KMS-11 (cell line): ENCODE measurements around the gene DBN1.
A peak's percentile ranks its signal among the peaks of the same experiment; 100 is the strongest.

Experiments
- H2AFZ ChIP-seq: fragments of 200-600 bp; sonication (generic); 2 replicates; pipeline ENCODE4 v1.6.1; 2016; ENCODE audit warnings: antibody characterized with exemption, mixed run types, low read depth
- H3K27ac ChIP-seq: fragments of 200-600 bp; sonication (generic); 2 replicates; pipeline ENCODE4 v1.6.1; 2016; ENCODE audit warnings: mild to moderate bottlenecking, mixed run types
- H3K27me3 ChIP-seq: fragments of 200-600 bp; sonication (generic); 2 replicates; pipeline ENCODE4 v1.6.1; 2017; ENCODE audit warnings: mild to moderate bottlenecking, low read depth, mixed run types, moderate library complexity; ENCODE audit not compliant: insufficient read depth
- H3K36me3 ChIP-seq: fragments of 200-600 bp; sonication (generic); 2 replicates; pipeline ENCODE4 v1.6.1; 2017; ENCODE audit warnings: mild to moderate bottlenecking, mixed run types; ENCODE audit not compliant: insufficient read depth
- H3K4me1 ChIP-seq: fragments of 200-600 bp; sonication (generic); 2 replicates; pipeline ENCODE4 v1.6.1; 2016; ENCODE audit warnings: mild to moderate bottlenecking, low read depth, mixed run types; ENCODE audit not compliant: poor library complexity, severe bottlenecking
- H3K4me2 ChIP-seq: fragments of 200-600 bp; sonication (generic); 2 replicates; pipeline ENCODE4 v1.7.0; 2016; ENCODE audit warnings: mild to moderate bottlenecking, mixed run types
- H3K4me3 ChIP-seq: fragments of 200-600 bp; sonication (generic); IDR thresholded peaks from 2 replicates; pipeline ENCODE4 v1.6.1; 2017; ENCODE audit warnings: low read depth, low read length, mixed read lengths; ENCODE audit not compliant: insufficient read depth
- H3K79me2 ChIP-seq: fragments of 200-600 bp; sonication (generic); 2 replicates; pipeline ENCODE4 v1.6.1; 2016; ENCODE audit warnings: low read depth, mixed run types; ENCODE audit not compliant: insufficient read depth
- H3K9ac ChIP-seq: fragments of 200-600 bp; sonication (generic); 2 replicates; pipeline ENCODE4 v1.6.1; 2016; ENCODE audit warnings: mild to moderate bottlenecking, mixed run types
- H4K20me1 ChIP-seq: fragments of 200-600 bp; sonication (generic); 2 replicates; pipeline ENCODE4 v1.6.1; 2016; ENCODE audit warnings: mild to moderate bottlenecking, mixed run types; ENCODE audit not compliant: insufficient read depth
- TF ChIP-seq, protein P1 (sequence below): fragments of 200-600 bp; sonication (generic); conservative IDR thresholded peaks from 2 replicates; pipeline ENCODE4 v1.6.1; 2017; ENCODE audit warnings: low read depth, mild to moderate bottlenecking, antibody characterized with exemption, low read length, moderate library complexity, mixed read lengths

DBN1 gene

DNA sequence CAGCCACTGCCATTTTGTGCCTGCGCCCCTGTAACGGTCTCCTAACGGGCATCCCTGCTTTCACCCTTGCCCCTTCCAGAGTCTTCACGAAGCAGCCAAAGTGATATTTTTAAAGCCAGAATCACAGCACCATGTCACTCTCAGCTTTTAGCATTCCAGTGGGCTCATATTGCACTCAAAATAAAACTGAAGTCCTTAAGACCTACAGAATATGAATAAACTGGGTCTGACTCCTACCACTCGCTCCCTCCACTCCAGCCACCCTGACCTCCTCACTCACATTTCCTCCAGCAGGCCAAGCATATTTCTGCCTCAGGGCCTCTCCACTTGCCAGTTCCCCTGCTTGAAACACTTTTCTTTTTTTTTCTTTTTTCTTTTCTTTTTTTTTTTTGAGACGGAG is 26.4 kb upstream of the DBN1 start:
- H3K27ac ChIP-seq: no peak overlapping the region
- TF ChIP-seq, protein P1, sequence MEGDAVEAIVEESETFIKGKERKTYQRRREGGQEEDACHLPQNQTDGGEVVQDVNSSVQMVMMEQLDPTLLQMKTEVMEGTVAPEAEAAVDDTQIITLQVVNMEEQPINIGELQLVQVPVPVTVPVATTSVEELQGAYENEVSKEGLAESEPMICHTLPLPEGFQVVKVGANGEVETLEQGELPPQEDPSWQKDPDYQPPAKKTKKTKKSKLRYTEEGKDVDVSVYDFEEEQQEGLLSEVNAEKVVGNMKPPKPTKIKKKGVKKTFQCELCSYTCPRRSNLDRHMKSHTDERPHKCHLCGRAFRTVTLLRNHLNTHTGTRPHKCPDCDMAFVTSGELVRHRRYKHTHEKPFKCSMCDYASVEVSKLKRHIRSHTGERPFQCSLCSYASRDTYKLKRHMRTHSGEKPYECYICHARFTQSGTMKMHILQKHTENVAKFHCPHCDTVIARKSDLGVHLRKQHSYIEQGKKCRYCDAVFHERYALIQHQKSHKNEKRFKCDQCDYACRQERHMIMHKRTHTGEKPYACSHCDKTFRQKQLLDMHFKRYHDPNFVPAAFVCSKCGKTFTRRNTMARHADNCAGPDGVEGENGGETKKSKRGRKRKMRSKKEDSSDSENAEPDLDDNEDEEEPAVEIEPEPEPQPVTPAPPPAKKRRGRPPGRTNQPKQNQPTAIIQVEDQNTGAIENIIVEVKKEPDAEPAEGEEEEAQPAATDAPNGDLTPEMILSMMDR: no peak
- H3K4me3 ChIP-seq: no peak overlapping the region
- no peaks in the 10 kb centered on the region for H3K27me3 ChIP-seq
- no peaks in the 10 kb centered on the region for H3K36me3 ChIP-seq
- no peak overlapping the region for H3K9ac ChIP-seq
- H4K20me1 ChIP-seq: no peaks in the 10 kb centered on the region
- no peak overlapping the region for H3K4me2 ChIP-seq
- H3K4me1 ChIP-seq: peaks cover 3% of the 10 kb centered on the region
- no peak overlapping the region for H2AFZ ChIP-seq
- no peaks in the 10 kb centered on the region for H3K79me2 ChIP-seq

DNA sequence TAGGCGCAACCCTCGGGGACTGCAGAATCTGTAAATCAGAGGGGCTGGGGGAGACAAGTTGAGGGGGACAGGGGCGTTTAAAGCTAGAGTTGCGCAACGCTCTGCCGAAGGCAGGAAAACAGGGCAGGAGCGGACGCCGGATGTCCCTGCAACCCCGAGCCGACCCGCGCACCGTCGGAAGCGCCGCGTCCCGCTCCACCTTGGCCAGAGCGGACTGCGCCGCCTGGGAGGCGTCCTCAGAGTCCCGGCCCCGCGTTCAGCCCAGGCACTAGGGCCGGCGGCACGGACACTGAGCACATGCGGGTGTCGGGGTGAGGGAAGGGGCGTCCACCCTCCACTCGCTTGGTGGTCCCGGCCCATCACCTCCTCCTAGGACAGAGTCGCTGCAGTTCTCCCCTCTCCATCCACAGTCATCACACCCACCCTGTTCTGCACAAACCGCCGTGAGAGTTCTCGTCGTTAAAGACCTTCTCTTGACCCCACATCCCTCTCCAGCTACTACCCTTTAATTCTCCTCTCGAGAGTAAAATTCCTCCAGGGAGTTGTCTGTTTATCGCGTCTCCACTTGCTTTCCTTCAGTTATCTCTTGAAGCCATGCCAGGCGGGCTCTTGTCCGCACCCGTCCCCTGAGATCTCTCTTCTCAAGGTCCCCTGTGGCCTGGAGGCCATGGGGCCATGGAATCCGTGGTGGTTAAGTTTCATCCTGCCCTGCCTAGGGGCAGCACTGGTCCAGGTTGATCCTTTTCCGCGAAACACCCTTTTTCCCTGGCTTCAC is 24.8 kb upstream of the DBN1 start:
- Histone ChIP-seq H3K27ac (no peak overlapping the region), H3K9ac (no peak overlapping the region)

DNA sequence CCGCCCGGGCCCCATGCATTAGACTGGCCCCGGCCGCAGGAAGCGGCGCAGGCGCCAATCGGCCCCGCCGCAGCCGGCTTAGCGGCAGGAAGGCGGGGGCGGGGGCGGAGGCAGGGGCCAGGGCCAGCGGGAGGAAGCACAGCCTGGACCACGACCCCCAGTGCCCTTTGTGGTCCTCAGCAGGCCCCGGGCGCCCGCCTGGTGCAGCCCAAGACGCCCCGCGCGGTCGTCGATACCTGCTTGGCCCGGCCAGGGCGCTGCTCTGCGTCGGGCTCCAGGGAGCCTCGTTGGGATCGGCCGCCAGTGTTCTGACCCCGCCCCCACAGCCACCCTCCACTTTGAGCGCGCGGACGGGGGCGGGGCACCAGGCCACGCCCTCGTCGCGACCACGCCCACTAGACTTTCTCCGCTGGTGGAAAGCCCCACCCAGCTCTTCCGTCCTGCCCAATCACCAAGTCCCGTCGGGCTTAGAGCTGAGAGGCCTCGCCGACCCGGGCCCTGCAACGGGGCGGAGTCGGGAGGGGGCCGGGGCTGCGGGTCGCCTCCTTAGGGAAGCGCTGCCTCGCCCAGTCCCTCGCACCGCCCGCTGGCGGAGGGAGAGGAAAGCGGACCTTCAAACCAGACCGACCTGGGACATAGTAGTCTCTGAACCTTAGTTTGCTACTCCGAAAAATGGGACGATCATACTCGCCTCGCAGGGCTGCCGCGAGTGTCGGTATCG is 24.0 kb upstream of the DBN1 start, which contains the start of gene PDLIM7:
Gene PDLIM7 (minus strand): TSS at position 313 of the 721 bp plus-strand sequence. CDS start 1,092 bp downstream, outside the sequence.
- Histone ChIP-seq H3K79me2 (no peaks in the 10 kb centered on the region), H4K20me1 (no peaks in the 10 kb centered on the region), H2AFZ (peak within 1 kb of the TSS; percentile 47), H3K36me3 (no peaks in the 10 kb centered on the region), H3K9ac (no peak within 1 kb of the TSS; the same call in 1 of the 2 replicates), H3K4me2 (peak within 1 kb of the TSS; percentile 46), H3K4me3 (no peak within 1 kb of the TSS), H3K27ac (no peak within 1 kb of the TSS), H3K27me3 (no peaks in the 10 kb centered on the region), H3K4me1 (peaks cover 3% of the 10 kb centered on the region)
- TF ChIP-seq, protein P1: no peak

More for the DNA sequence above, 24.8 kb upstream of the DBN1 start:
- H3K4me2 ChIP-seq: peak overlapping the region; percentile 46; the same call in 1 of the 2 replicates
- no peaks in the 10 kb centered on the region for H3K27me3 ChIP-seq
- no peaks in the 10 kb centered on the region for H4K20me1 ChIP-seq
- H3K36me3 ChIP-seq: no peaks in the 10 kb centered on the region
- H3K4me1 ChIP-seq: peaks cover 3% of the 10 kb centered on the region
- H2AFZ ChIP-seq: no peak overlapping the region; the same call in 1 of the 2 replicates
- H3K79me2 ChIP-seq: no peaks in the 10 kb centered on the region
- no peak overlapping the region for H3K4me3 ChIP-seq
- TF ChIP-seq, protein P1: no peak

DNA sequence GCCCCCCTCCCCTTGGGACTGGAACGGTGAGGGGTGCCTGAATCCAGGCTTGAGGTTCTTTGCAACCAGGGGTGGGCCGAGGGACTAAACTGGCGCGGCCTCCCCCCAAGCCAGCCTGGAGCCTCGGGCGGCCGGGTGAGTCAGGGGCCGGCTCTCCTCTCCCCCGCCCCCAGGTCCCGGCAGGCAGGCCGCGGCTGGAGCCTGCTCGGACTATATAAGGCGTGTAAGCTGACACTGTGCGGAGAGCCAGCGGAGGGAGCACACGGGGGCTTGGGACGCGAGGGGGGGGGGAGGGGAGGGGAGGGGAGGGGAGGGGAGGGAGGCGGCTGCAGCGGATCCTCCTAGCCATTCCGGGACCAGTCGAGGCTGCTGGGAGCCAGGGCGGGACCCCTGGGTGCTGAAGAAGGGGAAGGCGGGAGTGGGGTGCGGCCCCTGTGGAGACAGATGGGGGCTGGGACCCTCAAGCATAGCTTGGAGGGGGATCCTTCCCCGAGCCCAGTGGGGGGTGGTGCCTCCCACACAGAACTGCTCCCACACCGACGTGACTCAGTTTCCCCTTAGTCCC is 23.4 kb upstream of the DBN1 start:
- Histone ChIP-seq H2AFZ (peak overlapping the region; percentile 47), H3K27ac (no peak overlapping the region), H3K36me3 (no peaks in the 10 kb centered on the region), H4K20me1 (no peaks in the 10 kb centered on the region), H3K4me2 (peak overlapping the region; percentile 33), H3K9ac (no peak overlapping the region; the same call in 1 of the 2 replicates), H3K4me1 (peaks cover 3% of the 10 kb centered on the region), H3K79me2 (no peaks in the 10 kb centered on the region), H3K27me3 (no peaks in the 10 kb centered on the region), H3K4me3 (no peak overlapping the region)
- TF ChIP-seq, protein P1: no peak
